ENCODE data around the gene DCBLD2. TPM values are rescaled to one million over a fixed set of nuclear protein-coding genes. Genes with fewer than 3 reads are reported as not detected.

DCBLD2 gene
- total RNA-seq, 1 experiment from 2014 or later = 265 TPM

DNA sequence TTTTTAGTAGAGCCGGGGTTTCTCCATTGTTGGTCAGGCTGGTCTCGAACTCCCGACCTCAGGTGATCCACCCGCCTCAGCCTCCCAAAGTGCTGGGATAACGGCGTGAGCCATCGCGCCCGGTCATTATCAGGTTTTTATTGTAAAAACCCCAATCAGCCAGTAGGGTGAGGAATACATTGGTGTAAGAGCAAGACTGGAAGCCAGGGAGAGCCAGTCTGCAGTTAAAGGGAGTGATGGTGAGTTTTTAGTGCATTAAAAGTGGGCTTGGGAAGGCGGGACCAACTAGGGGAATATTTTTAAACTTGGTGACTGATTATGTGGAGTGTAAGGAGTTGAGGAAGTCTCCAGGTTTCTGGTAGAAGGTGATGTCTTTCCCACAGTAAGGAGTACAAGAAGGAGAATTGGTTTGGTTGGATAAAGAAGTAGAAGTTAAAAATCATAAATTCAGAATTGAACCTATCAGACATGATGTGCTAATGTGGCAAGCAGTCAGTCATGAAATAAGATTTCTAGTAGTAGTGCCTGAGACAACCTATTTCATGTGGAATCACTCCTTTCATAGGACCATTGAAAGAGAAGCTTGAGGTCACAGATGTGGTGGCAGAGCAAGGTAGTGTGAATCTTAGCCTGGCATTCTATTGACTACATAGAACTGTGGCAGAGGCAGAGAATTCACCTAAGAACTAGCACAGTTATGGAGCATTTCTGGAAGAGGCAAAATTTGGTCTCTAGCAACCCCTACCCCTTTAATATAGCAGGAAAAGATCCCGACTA, 2.4 kb upstream of the DCBLD2 start:
- peak; percentile 37 for DNase-seq

DNA sequence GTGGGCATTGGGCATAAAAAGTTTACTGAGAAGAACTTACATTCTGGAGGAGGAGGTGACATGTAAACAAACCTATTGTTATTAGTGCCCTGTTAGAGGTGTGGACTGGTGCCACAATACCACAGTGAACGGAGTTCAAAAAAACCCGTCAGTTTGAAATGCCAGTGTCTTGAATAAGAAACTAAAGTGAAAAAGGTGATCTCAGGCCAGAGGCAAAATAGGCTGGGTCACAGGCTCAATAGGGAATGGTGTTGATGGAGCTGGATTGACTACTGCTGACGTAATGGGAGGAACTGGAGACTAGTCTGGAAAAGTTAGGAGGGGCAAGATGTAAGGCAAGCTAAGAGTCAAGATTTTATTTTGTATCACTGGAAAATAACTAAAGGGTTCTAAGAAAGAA, 1.6 kb upstream of the DCBLD2 start:
- ChIA-PET POLR2A (ENCODE audit: unreplicated experiment) (interaction anchor here (0.6 to 2.0 kb wide), 3 partner anchors 21 to 80 kb away, joined by 3 to 33 read pairs (median 3); no protein-coding TSS in a partner anchor), CTCF (interaction anchor here (1.5 kb wide), 1 partner anchor 78 kb away, joined by 3 read pairs; no protein-coding TSS in a partner anchor)
- Histone ChIP-seq H3K9me2 (replicated peaks; ENCODE audit: low read length) (no peaks in the 10 kb centered on the region), H3F3A (ENCODE audit: low read length, unreplicated experiment) (peaks cover 6% of the 10 kb centered on the region), H3K9ac (ENCODE audit: low read length) (no peak overlapping the region), H3K36me3 (ENCODE audit: low read depth, low read length) (peaks cover 27% of the 10 kb centered on the region), H2AFZ (ENCODE audit: low read length) (no peak overlapping the region), H3K4me1 (ENCODE audit: insufficient read depth, low read length) (peaks cover 43% of the 10 kb centered on the region), H3K4me2 (ENCODE audit: low read length) (peak overlapping the region; percentile 94), H3K9me3 (ENCODE audit: low read length) (no peaks in the 10 kb centered on the region), H3K4me3 (ENCODE audit: low read length) (peak overlapping the region; percentile 75), H4K20me1 (ENCODE audit: low read length) (peaks cover 26% of the 10 kb centered on the region), H3K27me3 (ENCODE audit: low read length) (no peaks in the 10 kb centered on the region), H3K79me2 (ENCODE audit: low read length) (peaks cover 67% of the 10 kb centered on the region), H3K27ac (ENCODE audit: low read length) (no peak overlapping the region)
- DNase-seq (peak; percentile 51), ATAC-seq (no peak)
- TF ChIP-seq, protein P1, sequence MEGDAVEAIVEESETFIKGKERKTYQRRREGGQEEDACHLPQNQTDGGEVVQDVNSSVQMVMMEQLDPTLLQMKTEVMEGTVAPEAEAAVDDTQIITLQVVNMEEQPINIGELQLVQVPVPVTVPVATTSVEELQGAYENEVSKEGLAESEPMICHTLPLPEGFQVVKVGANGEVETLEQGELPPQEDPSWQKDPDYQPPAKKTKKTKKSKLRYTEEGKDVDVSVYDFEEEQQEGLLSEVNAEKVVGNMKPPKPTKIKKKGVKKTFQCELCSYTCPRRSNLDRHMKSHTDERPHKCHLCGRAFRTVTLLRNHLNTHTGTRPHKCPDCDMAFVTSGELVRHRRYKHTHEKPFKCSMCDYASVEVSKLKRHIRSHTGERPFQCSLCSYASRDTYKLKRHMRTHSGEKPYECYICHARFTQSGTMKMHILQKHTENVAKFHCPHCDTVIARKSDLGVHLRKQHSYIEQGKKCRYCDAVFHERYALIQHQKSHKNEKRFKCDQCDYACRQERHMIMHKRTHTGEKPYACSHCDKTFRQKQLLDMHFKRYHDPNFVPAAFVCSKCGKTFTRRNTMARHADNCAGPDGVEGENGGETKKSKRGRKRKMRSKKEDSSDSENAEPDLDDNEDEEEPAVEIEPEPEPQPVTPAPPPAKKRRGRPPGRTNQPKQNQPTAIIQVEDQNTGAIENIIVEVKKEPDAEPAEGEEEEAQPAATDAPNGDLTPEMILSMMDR (conservative IDR thresholded peaks at IDR 0.05; ENCODE audit: low read depth, low read length) = no peak
- TF ChIP-seq EZH2phosphoT487 (IDR thresholded peaks at IDR 0.05; ENCODE audit: borderline replicate concordance, low read length) = no peak
- TF ChIP-seq EZH2 (IDR thresholded peaks at IDR 0.05; ENCODE audit: low read length, unreplicated experiment) = no peak
- no TSS peak for BruUV-seq (replicated peaks)
- intact Hi-C loops (cut with micrococcal nuclease) = loop anchor here (5.0 kb wide), 1 partner anchor 311 kb away; the partner anchor contains the start of gene CPOX

More for the DNA sequence above, 2.4 kb upstream of the DCBLD2 start:
- no peaks in the 10 kb centered on the region for H3K9me2 ChIP-seq (replicated peaks; ENCODE audit: low read length)
- H4K20me1 ChIP-seq (ENCODE audit: low read length) = peaks cover 18% of the 10 kb centered on the region
- CTCF ChIA-PET = interaction anchor here (1.5 kb wide), 1 partner anchor 77 kb away, joined by 3 read pairs; no protein-coding TSS in a partner anchor
- no peaks in the 10 kb centered on the region for H3K27me3 ChIP-seq (ENCODE audit: low read length)
- H3F3A ChIP-seq (ENCODE audit: low read length, unreplicated experiment) = peaks cover 6% of the 10 kb centered on the region
- no TSS peak for BruUV-seq (replicated peaks)
- POLR2A ChIA-PET (ENCODE audit: unreplicated experiment) = interaction anchor here (0.6 to 1.1 kb wide), 2 partner anchors 20 to 57 kb away, joined by 3 read pairs; no protein-coding TSS in a partner anchor
- intact Hi-C loops (cut with micrococcal nuclease) = loop anchor here (5.0 kb wide), 1 partner anchor 312 kb away; the partner anchor contains the start of gene CPOX
- no peak for ATAC-seq
- peaks cover 59% of the 10 kb centered on the region for H3K79me2 ChIP-seq (ENCODE audit: low read length)
- peak overlapping the region; percentile 9; the same call in 1 of the 2 replicates for H3K27ac ChIP-seq (ENCODE audit: low read length)
- H3K4me2 ChIP-seq (ENCODE audit: low read length) = peak overlapping the region; percentile 25
- no peak overlapping the region for H3K9ac ChIP-seq (ENCODE audit: low read length)
- no peaks in the 10 kb centered on the region for H3K9me3 ChIP-seq (ENCODE audit: low read length)
- H3K36me3 ChIP-seq (ENCODE audit: low read depth, low read length) = peaks cover 19% of the 10 kb centered on the region
- H2AFZ ChIP-seq (ENCODE audit: low read length) = no peak overlapping the region
- no peak overlapping the region for H3K4me3 ChIP-seq (ENCODE audit: low read length)
- no peak for TF ChIP-seq EZH2 (IDR thresholded peaks at IDR 0.05; ENCODE audit: low read length, unreplicated experiment)
- no peak for TF ChIP-seq EZH2phosphoT487 (IDR thresholded peaks at IDR 0.05; ENCODE audit: borderline replicate concordance, low read length)
- TF ChIP-seq, protein P1 (conservative IDR thresholded peaks at IDR 0.05; ENCODE audit: low read depth, low read length) = no peak
- peaks cover 43% of the 10 kb centered on the region for H3K4me1 ChIP-seq (ENCODE audit: insufficient read depth, low read length)
